Ectodermal cell (in vitro differentiated cells): Measurements from ENCODE around the gene RBM4B.

Source experiments
- H3K27ac ChIP-seq: 2 replicates; pipeline ENCODE4 v1.7.0; 2013; ENCODE audit warnings: mild to moderate bottlenecking, low read depth, low read length; ENCODE audit not compliant: insufficient read depth, poor library complexity, severe bottlenecking
- H3K27me3 ChIP-seq: 2 replicates; pipeline ENCODE4 v1.7.0; 2013; ENCODE audit warnings: mild to moderate bottlenecking, low read length; ENCODE audit not compliant: insufficient read depth, control insufficient read depth, poor library complexity, severe bottlenecking
- H3K36me3 ChIP-seq: one replicate; pipeline ENCODE4 v1.7.0; 2013; ENCODE audit warnings: low read length; ENCODE audit not compliant: control insufficient read depth, insufficient read depth
- H3K4me1 ChIP-seq: one replicate; pipeline ENCODE4 v1.7.0; 2013; ENCODE audit warnings: low read length; ENCODE audit not compliant: control insufficient read depth, insufficient read depth
- H3K4me3 ChIP-seq: 2 replicates; pipeline ENCODE4 v1.7.0; 2013; ENCODE audit warnings: low read depth, low read length, control low read depth; ENCODE audit not compliant: insufficient read depth
- H3K9me3 ChIP-seq: 2 replicates; pipeline ENCODE4 v1.7.0; 2013; ENCODE audit warnings: mild to moderate bottlenecking, low read length, moderate library complexity; ENCODE audit not compliant: control insufficient read depth
- WGBS, 2 experiments: methylation state at CpG; one replicate each; pipeline ENCODE4 v1.1.7; 2013; ENCODE audit warnings: missing lambda C conversion rate in 2 of 2; 5-methylcytosine and 5-hydroxymethylcytosine counted together

Gene RBM4B

DNA sequence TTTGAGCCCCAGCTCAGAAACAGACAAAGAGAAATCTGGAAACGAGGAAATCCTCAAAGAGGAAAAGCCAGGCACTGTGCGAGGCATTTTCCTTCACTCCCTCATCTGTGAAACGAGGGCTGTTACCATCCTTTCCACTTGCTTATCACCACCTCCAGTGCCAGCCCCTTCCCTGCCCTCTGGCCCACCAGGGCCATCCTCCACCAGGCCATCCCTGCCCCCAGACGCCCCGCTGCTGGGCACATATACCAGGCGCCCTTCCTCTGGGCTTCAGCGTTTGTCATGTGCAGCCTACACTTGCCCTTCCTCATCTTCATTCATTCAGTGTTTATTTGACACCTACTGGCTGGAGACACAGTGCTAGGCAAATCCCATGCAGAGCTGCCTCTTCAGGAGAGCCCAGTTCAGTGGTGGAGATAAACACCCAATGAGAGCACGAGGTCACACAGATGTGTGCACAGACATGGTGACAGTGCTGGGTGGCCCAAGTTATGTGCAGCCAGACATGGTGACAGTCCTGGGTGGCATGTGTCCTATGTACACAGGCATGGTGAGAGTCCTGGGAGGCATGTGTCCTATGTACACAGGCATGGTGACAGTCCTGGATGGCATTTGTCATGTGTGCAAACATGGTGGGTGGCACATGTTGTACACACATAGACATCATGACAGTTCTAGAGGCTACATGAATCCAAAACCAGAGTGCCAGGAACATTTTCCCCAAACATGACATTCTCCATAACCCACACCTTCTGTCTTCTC, 41.6 kb upstream of the RBM4B start:
- 81 to 84% methylated on average over 8 of the region's 8 CpGs for WGBS, 2 experiments
- Histone ChIP-seq H3K9me3 (no peaks in the 10 kb centered on the region), H3K4me3 (no peak overlapping the region), H3K4me1 (peaks cover 22% of the 10 kb centered on the region), H3K27ac (no peak overlapping the region), H3K36me3 (peaks cover 3% of the 10 kb centered on the region), H3K27me3 (no peaks in the 10 kb centered on the region)

DNA sequence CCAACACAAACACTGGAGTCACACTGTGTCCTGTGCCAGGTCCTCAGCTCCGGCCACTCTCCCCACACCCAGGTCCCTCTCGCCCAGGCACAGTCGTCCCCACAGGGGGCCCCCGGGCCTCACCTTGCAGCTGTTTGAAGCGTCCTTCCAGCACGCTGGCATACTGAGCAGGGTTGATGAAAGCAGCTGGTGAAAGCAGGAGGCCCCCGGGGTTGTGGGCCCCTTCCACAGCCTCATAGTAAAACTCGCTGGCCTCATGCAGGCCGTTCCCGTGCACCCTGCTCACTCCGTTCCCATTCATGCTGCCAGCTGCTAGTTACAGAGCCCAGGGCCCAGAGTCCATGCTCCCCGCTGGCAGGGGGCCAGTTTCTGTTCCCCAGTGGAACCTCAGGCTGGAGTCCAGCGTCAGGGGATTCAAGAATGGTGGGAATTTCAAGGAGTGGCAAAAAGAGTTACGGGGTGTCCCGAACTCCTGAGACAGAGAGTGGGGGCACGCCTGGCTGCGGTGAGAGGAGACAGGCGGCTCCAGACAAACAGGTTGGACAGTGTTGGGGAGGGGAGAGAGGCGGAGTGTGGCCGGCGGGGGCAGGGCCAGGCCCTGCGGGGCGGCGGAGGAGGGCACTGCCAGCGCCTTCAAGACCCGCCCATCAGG, 40.8 kb upstream of the RBM4B start:
- Histone ChIP-seq H3K36me3 (peaks cover 10% of the 10 kb centered on the region), H3K9me3 (no peaks in the 10 kb centered on the region), H3K4me3 (no peak overlapping the region), H3K27ac (no peak overlapping the region), H3K27me3 (no peaks in the 10 kb centered on the region), H3K4me1 (peaks cover 22% of the 10 kb centered on the region)
- WGBS, 2 experiments, result 70 to 73% methylated on average over 26 of the region's 26 CpGs

DNA sequence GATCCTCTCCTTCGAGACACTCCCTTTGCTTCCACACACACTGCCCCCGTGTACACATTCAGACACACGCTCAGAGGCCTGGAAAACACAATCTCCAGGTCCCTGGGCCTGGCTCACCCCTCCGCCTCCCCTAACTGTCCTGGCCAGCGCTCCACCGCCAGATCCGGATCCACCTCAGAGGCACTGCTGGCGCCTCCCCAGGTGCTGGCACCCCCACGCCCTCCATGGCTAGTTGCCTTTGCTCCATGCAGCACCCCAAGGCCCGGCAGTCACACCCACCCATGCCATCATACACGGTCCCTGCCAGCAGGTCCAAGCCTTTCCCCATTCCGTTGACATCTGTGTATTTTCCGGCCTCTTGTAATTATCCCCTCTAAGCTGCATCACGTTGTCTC, 40.2 kb upstream of the RBM4B start:
- Histone ChIP-seq H3K27me3 (no peaks in the 10 kb centered on the region), H3K27ac (no peak overlapping the region), H3K4me1 (peaks cover 22% of the 10 kb centered on the region), H3K4me3 (no peak overlapping the region), H3K9me3 (no peaks in the 10 kb centered on the region), H3K36me3 (peaks cover 15% of the 10 kb centered on the region)
- 92 to 93% methylated on average over 14 of the region's 14 CpGs for WGBS, 2 experiments

DNA sequence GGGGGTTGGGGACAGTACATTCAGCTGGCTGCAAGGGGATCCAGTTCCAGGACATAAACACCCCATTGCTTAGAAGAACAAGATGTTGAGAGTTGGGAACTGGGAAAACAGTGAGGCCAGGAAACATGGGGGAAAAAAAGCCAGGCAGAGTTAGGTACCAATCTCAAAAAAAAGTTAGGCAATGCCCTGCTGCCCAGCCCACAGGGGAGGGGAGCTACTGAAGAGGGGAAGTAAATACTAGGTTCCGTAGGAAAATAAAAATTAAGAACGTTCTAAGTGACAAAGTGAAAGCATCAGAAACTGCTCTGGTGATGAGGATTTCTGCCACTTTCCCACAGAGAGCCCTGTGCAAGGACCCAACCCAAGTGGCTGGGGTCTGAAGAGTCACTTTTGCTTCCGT, 39.3 kb upstream of the RBM4B start:
- WGBS, 2 experiments, result 95 to 97% methylated on average over 3 of the region's 3 CpGs

DNA sequence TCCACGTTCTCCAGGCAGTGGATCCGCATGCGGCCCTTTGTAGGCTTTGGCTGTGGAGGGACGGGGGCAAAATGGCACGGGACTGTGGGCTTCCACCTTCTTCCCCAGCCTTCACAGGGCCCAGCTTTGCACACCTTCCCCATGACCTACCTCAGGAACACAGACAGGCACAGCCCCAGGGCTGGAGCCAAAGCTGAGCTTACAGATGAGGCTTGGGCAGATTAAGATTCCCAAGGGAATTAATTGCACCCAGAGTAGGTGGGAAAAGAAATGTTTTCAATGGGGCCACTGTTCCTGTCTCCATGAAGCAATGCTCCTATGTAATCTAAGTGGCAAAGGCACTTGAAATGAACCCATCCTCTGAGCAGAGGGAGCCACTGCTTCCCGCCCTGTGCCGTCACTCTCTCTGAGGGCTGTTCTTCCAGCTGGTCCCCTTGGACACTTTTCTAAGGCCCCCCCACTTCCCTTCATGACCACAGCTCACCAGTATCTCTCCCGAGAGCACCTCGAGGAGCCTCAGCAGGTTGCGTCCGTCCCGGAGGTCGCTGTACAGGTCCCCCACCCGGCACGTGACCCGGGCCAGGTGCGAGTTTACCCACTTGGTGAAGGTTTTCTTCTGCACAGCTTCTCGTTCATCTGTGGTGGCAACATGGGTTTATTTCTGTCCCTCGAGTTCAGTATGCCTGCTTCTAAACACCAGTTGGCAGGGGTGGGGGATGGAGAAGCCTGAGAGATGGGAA, 37.8 kb upstream of the RBM4B start:
- 93 to 95% methylated on average over 19 of the region's 19 CpGs for WGBS, 2 experiments
- no peaks in the 10 kb centered on the region for H3K9me3 ChIP-seq
- peaks cover 19% of the 10 kb centered on the region for H3K4me1 ChIP-seq
- H3K4me3 ChIP-seq, result no peak overlapping the region
- H3K36me3 ChIP-seq, result peaks cover 20% of the 10 kb centered on the region
- no peak overlapping the region for H3K27ac ChIP-seq
- no peaks in the 10 kb centered on the region for H3K27me3 ChIP-seq

More for the DNA sequence above, 39.3 kb upstream of the RBM4B start:
- peaks cover 17% of the 10 kb centered on the region for H3K36me3 ChIP-seq
- H3K9me3 ChIP-seq, result no peaks in the 10 kb centered on the region
- no peaks in the 10 kb centered on the region for H3K27me3 ChIP-seq
- H3K27ac ChIP-seq, result no peak overlapping the region
- H3K4me1 ChIP-seq, result peaks cover 22% of the 10 kb centered on the region
- H3K4me3 ChIP-seq, result no peak overlapping the region

DNA sequence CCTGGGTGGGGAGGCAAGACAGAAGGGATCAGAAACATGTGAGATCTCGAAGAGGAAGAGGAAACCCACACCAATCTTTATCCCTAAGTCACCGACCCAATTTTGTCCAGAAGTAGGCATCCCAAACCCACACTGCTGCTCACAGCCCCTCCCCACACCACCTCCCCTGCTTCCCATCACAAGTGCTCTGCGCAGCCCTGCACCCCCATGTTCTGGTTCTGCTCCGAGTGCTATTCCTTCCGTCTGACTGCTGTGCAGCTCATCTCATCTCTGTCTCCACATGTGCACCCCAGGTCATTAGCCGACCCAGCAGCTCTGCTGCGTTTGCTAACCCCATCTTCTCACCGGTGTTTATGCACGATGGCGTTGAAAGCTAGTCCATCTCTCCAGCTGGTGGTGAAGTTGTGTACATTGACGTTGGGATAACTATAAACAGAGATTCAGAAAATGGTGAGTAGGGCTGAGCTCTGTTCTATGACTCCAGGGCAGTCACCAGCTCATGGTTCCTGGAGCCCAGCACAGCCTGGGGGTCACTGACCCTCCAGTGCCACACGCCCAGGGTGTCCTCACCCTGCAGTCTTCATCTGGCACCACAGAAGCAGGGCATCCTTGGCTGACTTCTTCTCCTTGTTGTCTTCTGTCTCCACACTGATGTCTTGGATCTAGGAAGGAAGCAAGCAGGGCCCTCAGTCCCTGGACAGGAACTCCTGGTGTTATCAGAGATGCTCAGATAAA, 36.2 kb upstream of the RBM4B start:
- peaks cover 24% of the 10 kb centered on the region for H3K36me3 ChIP-seq
- no peak overlapping the region for H3K27ac ChIP-seq
- H3K27me3 ChIP-seq, result no peaks in the 10 kb centered on the region
- no peaks in the 10 kb centered on the region for H3K9me3 ChIP-seq
- peaks cover 4% of the 10 kb centered on the region for H3K4me1 ChIP-seq
- WGBS, 2 experiments, result 84 to 85% methylated on average over 12 of the region's 12 CpGs
- no peak overlapping the region for H3K4me3 ChIP-seq

DNA sequence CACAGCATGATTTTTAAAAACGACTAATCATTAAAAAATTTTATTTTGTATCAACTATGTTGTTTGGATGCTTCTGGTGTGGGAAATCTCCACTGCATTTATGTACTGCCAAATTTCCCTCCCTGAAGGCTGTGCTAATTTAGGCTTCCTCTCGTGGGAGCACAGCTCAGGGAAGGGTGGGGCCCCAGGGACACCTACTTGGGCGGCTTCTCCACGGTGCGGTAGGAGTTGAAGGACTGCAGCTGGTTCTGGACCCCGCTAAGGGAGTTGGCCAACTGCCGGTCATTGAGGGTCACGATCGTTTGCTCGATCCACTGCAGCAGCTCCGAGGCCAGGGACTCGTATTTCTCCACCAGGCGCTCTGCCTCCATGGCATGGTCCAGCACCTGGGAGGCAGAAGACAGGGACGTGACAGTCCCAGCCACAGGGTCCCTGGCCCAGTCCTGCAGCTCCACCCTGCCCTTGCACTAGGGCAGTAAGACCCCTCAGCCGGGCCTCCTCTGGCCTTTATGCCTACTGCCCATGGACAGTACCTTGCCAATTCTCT, 32.8 kb upstream of the RBM4B start:
- Histone ChIP-seq H3K27ac (no peak overlapping the region), H3K36me3 (peaks cover 24% of the 10 kb centered on the region), H3K4me3 (no peak overlapping the region), H3K27me3 (no peaks in the 10 kb centered on the region), H3K4me1 (no peaks in the 10 kb centered on the region), H3K9me3 (no peaks in the 10 kb centered on the region)
- 95 to 97% methylated on average over 14 to 15 of the region's 15 CpGs for WGBS, 2 experiments

DNA sequence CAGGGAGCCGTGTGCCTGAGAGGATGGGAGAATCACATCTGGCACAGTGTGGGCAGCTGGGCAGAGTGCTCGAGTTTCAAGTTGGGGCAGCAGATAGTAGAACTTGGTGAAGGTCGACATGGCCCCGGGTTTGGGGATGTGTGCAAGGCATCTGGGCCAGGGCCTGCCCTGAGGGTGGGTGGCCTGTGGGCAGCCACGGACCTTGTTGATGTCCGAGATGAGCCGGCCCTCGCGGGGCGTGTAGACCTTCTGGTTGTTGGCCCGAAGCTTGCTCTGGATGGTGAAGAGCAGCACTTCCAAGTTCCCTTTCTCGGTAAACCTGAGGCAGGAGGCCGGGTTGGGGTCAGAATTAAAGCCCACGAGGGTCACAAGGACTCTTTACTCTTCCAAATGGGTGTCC, 31.0 kb upstream of the RBM4B start:
- Histone ChIP-seq H3K4me3 (no peak overlapping the region), H3K9me3 (no peaks in the 10 kb centered on the region), H3K27ac (no peak overlapping the region), H3K27me3 (no peaks in the 10 kb centered on the region), H3K4me1 (no peaks in the 10 kb centered on the region), H3K36me3 (peaks cover 20% of the 10 kb centered on the region)
- WGBS, 2 experiments, result 94% methylated on average over 14 of the region's 14 CpGs

DNA sequence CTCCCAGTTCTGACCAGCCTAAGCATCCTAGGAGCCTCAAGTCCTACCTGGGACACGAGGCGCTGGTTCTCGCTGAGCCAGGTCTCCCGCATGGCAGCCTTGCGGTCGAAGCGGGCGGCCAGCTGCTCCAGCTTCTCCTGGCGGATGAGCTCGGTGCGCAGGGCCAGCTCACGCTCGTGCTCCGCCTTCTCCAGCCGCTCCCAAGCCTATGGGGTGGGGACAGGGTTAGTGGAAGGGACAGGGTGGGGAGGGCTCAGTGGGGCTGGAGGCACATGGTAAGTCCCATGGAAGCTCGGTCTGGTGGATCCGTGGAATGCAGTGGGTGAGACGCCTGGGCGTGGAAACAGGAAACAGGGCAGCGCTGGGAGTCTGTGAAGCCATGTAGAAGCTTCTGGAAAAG, 30.4 kb upstream of the RBM4B start:
- peaks cover 15% of the 10 kb centered on the region for H3K36me3 ChIP-seq
- WGBS, 2 experiments, result 95 to 96% methylated on average over 20 of the region's 20 CpGs

More for the DNA sequence above, 30.4 kb upstream of the RBM4B start:
- no peaks in the 10 kb centered on the region for H3K4me1 ChIP-seq
- no peak overlapping the region for H3K27ac ChIP-seq
- no peak overlapping the region for H3K4me3 ChIP-seq
- H3K27me3 ChIP-seq, result no peaks in the 10 kb centered on the region
- H3K9me3 ChIP-seq, result no peaks in the 10 kb centered on the region
